ENCODE data around the gene C17orf50. TPM values are rescaled to one million over a fixed set of nuclear protein-coding genes. Genes with fewer than 3 reads are reported as not detected.
A peak's percentile ranks its signal among the peaks of the same experiment; 100 is the strongest.

The C17orf50 gene
- total RNA-seq, 1 donor from 2014 or later = not detected

- Mint-ChIP-seq H3K9me3 (ENCODE audit: low read depth) (no peaks in the 10 kb centered on the region), H3K27ac (ENCODE audit: unreplicated experiment) (peak overlapping the region; percentile 59)
These were observed 24.2 kb downstream of the C17orf50 start for GRCh38 chr17:35784895-35785294.

DNA sequence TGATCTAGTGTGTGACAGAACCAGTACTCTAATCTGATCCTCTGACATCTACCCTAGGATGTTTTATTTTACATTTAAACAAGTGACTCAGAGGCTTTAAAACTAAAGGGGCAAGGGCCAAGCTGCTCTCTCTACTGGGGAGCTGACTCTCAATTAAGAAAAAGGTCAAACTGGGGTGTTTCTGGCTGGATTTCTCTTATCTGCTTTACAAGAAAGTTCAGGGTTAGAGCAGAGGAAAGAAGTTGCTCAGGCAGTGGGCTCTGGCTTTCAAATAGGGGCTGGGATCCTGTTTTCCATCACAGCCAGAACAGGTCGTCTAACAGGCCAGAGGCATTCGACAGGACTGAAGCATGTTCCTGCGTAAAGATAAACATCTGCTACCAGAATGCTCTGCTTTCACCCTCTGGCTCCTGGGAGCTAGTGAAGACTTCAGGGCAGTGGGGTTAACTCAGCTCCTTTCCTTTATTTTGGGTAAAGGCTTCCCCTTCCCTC lies 26.3 kb downstream of the C17orf50 start:
- peaks cover 60% of the 10 kb centered on the region for H3K4me1 Mint-ChIP-seq (ENCODE audit: low read depth)
- no peaks in the 10 kb centered on the region for H3K36me3 Mint-ChIP-seq (ENCODE audit: low read depth)
- H3K9me3 Mint-ChIP-seq (ENCODE audit: low read depth) = no peaks in the 10 kb centered on the region
- peak; percentile 8 for DNase-seq (ENCODE audit: low spot score)
- no peak overlapping the region for H3K4me3 Mint-ChIP-seq (ENCODE audit: unreplicated experiment)
- TF ChIP-seq, protein P1, sequence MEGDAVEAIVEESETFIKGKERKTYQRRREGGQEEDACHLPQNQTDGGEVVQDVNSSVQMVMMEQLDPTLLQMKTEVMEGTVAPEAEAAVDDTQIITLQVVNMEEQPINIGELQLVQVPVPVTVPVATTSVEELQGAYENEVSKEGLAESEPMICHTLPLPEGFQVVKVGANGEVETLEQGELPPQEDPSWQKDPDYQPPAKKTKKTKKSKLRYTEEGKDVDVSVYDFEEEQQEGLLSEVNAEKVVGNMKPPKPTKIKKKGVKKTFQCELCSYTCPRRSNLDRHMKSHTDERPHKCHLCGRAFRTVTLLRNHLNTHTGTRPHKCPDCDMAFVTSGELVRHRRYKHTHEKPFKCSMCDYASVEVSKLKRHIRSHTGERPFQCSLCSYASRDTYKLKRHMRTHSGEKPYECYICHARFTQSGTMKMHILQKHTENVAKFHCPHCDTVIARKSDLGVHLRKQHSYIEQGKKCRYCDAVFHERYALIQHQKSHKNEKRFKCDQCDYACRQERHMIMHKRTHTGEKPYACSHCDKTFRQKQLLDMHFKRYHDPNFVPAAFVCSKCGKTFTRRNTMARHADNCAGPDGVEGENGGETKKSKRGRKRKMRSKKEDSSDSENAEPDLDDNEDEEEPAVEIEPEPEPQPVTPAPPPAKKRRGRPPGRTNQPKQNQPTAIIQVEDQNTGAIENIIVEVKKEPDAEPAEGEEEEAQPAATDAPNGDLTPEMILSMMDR (IDR thresholded peaks at IDR 0.05) = no peak
- H3K27ac Mint-ChIP-seq (ENCODE audit: unreplicated experiment) = peak overlapping the region; percentile 97
- H3K27me3 Mint-ChIP-seq (ENCODE audit: low read depth) = no peaks in the 10 kb centered on the region

More at GRCh38 chr17:35784895-35785294, 24.2 kb downstream of the C17orf50 start:
- DNase-seq (ENCODE audit: low spot score) = peak; percentile 14
- H3K4me3 Mint-ChIP-seq (ENCODE audit: unreplicated experiment) = no peak overlapping the region
- TF ChIP-seq, protein P1 (IDR thresholded peaks at IDR 0.05) = no peak
- H3K36me3 Mint-ChIP-seq (ENCODE audit: low read depth) = no peaks in the 10 kb centered on the region
- peaks cover 70% of the 10 kb centered on the region for H3K4me1 Mint-ChIP-seq (ENCODE audit: low read depth)
- H3K27me3 Mint-ChIP-seq (ENCODE audit: low read depth) = no peaks in the 10 kb centered on the region

- Mint-ChIP-seq H3K4me1 (ENCODE audit: low read depth) (peaks cover 65% of the 10 kb centered on the region), H3K9me3 (ENCODE audit: low read depth) (no peaks in the 10 kb centered on the region)
These were observed 28.0 kb downstream of the C17orf50 start for GRCh38 chr17:35788477-35789368.

DNA sequence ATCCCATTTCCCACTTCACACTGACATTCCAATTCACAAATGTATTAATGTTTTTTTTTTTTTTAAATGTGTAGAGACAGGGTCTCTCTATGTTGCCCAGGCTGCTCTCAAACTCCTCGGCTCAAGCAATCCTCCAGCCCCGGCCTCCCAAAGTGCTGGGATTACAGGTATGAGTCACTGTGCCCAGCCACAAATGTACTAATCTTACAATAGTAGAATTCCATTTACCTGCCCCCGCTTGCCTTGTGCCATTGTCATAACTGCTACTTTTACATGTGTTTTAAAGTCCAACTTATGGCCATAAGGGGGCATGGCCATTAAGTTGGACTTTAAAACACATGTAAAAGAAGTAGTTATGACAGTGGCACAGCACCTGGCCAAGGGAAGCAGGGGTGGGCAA lies 30.2 kb downstream of the C17orf50 start:
- Mint-ChIP-seq H3K9me3 (ENCODE audit: low read depth) (no peaks in the 10 kb centered on the region), H3K27ac (ENCODE audit: unreplicated experiment) (no peak overlapping the region), H3K36me3 (ENCODE audit: low read depth) (no peaks in the 10 kb centered on the region), H3K4me3 (ENCODE audit: unreplicated experiment) (no peak overlapping the region), H3K27me3 (ENCODE audit: low read depth) (peaks cover 1% of the 10 kb centered on the region), H3K4me1 (ENCODE audit: low read depth) (peaks cover 58% of the 10 kb centered on the region)
- no peak for DNase-seq (ENCODE audit: low spot score)
- TF ChIP-seq, protein P1 (IDR thresholded peaks at IDR 0.05) = no peak

More at GRCh38 chr17:35788477-35789368, 28.0 kb downstream of the C17orf50 start:
- H3K27ac Mint-ChIP-seq (ENCODE audit: unreplicated experiment) = peak overlapping the region; percentile 97
- no peaks in the 10 kb centered on the region for H3K27me3 Mint-ChIP-seq (ENCODE audit: low read depth)
- no peaks in the 10 kb centered on the region for H3K36me3 Mint-ChIP-seq (ENCODE audit: low read depth)
- TF ChIP-seq, protein P1 (IDR thresholded peaks at IDR 0.05) = no peak
- no peak for DNase-seq (ENCODE audit: low spot score)
- H3K4me3 Mint-ChIP-seq (ENCODE audit: unreplicated experiment) = no peak overlapping the region

DNA sequence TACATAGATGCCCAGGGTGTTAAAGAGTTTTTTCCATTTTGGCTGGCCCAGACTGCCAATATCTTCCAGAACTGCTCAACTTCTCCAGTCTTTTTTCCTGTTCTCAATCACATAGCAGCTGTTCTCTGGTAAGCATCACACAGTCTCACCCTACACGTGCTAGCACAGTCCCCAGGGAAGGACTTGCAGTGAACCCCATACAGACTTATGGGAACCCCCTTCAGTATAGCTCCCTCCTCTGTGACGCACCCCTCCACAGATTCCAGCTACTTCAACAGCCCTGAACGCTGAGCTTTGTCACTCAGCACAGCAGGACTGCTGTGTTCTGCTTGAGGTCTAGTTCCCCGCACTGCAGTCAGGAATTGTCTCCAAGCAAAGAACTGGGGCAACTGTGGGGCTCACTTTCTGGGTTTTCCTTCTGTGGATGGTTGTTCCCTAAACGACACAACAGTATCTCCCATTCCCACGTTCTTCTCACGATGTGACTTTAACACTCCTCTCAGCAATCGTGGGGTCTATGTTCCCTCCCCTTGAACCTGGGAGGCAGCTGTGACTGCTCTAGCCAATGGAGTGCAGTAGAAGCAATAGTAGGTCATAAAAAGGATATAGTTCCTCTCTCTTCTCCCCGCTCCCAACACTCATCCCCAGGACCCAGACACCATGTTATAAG lies 31.1 kb downstream of the C17orf50 start:
- H3K36me3 Mint-ChIP-seq (ENCODE audit: low read depth) = no peaks in the 10 kb centered on the region
- H3K27me3 Mint-ChIP-seq (ENCODE audit: low read depth) = peaks cover 1% of the 10 kb centered on the region
- no peak overlapping the region for H3K4me3 Mint-ChIP-seq (ENCODE audit: unreplicated experiment)
- H3K9me3 Mint-ChIP-seq (ENCODE audit: low read depth) = no peaks in the 10 kb centered on the region
- TF ChIP-seq, protein P1 (IDR thresholded peaks at IDR 0.05) = no peak
- DNase-seq (ENCODE audit: low spot score) = no peak
- no peak overlapping the region for H3K27ac Mint-ChIP-seq (ENCODE audit: unreplicated experiment)
- peaks cover 58% of the 10 kb centered on the region for H3K4me1 Mint-ChIP-seq (ENCODE audit: low read depth)

Data from chondrocyte (in vitro differentiated cells).